Epithelial cell of esophagus (primary cell): ENCODE data around the gene SCAMP1.

ENCODE experiments used
- DNase-seq: peaks from one replicate; pipeline ENCODE4 v3.0.0; 2010; ENCODE audit warnings: low read depth
- H3K4me3 ChIP-seq: 2 replicates; pipeline ENCODE4 v1.5.1; 2011; ENCODE audit warnings: mild to moderate bottlenecking, low read length, control low read depth
- TF ChIP-seq, protein P1 (sequence below): IDR thresholded peaks from 2 replicates; pipeline ENCODE4 v1.5.1; 2011; ENCODE audit warnings: low read depth, mild to moderate bottlenecking, low read length, control low read depth, inconsistent platforms; ENCODE audit not compliant: insufficient read depth; ENCODE audit errors: missing control alignments

Gene SCAMP1

DNA sequence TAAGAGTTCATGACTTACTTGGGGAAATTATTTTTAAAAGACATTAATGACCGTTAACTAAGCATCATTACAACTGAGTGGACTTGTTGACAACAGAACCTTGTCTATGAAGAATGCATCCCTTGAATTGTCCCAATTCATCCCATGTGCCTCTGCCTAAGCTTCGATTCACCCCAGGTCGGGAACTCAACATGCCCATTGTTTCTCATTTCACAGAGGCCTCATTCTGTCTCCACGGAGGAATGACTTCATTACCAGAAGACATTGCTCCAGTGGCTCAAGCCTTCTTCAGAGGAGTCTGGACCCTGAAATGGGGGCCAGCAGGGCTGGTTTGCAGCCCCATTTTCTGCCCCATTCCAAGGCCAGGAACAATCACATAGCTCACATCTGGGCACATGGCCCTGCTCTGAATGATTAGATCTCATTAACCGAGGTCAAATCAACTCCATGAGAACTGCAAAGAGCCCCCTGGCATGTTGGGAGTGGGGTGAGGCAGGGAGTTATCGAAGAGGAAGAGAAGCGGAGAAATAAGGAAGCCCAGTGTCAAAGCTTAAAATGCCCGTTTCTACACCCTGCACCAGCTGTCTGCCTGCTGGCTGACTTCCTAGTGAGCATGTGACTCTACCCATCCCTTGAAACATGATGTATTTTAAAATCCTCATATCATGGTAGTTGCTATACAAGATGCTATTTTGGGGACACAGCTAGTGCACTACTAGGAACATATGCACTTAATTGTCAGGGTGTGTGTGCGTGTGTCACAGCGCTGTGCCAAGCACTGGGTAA, 150.9 kb downstream of the SCAMP1 start:
- H3K4me3 ChIP-seq = no peak overlapping the region
- DNase-seq = no peak
- TF ChIP-seq, protein P1, sequence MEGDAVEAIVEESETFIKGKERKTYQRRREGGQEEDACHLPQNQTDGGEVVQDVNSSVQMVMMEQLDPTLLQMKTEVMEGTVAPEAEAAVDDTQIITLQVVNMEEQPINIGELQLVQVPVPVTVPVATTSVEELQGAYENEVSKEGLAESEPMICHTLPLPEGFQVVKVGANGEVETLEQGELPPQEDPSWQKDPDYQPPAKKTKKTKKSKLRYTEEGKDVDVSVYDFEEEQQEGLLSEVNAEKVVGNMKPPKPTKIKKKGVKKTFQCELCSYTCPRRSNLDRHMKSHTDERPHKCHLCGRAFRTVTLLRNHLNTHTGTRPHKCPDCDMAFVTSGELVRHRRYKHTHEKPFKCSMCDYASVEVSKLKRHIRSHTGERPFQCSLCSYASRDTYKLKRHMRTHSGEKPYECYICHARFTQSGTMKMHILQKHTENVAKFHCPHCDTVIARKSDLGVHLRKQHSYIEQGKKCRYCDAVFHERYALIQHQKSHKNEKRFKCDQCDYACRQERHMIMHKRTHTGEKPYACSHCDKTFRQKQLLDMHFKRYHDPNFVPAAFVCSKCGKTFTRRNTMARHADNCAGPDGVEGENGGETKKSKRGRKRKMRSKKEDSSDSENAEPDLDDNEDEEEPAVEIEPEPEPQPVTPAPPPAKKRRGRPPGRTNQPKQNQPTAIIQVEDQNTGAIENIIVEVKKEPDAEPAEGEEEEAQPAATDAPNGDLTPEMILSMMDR = no peak

DNA sequence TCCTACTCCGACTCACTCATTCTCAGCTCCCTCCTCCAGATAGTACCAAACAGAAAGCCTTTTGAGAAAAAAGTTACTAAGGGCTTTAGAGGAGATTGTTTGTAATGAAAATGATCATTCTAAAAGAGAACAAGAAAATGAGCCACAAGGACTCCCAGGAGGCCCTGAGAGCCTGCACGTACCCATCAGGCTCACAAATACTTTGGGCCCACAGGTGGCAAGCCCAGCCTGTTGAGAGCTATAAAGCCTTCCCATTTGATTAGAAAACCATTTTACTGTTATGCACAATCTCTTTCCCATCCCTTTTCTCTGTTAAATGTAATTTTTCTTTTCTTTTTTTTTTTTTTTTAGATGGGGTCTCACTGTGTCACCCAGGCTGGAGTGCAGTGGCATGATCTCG, 152.0 kb downstream of the SCAMP1 start:
- no peak for DNase-seq
- TF ChIP-seq, protein P1 = no peak
- no peak overlapping the region for H3K4me3 ChIP-seq

DNA sequence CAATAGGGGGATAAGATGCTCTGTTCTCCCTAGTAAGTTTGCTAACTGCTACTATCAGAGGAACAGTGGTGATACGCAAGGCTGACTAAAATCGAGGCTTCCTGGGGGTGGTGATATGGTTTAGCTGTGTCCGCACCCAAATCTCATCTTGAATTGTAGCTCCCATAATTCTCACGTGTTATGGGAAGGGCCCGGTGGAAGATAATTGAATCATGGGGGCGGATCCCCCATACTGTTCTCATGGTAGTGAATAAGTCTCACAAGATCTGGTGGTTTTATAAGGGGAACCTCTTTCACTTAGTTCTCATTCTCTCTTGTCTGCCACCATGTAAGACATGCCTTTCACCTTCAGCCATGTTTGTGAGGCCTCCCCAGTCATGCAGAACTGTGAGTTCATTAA, 153.0 kb downstream of the SCAMP1 start:
- no peak for DNase-seq
- TF ChIP-seq, protein P1 = no peak
- H3K4me3 ChIP-seq = no peak overlapping the region

DNA sequence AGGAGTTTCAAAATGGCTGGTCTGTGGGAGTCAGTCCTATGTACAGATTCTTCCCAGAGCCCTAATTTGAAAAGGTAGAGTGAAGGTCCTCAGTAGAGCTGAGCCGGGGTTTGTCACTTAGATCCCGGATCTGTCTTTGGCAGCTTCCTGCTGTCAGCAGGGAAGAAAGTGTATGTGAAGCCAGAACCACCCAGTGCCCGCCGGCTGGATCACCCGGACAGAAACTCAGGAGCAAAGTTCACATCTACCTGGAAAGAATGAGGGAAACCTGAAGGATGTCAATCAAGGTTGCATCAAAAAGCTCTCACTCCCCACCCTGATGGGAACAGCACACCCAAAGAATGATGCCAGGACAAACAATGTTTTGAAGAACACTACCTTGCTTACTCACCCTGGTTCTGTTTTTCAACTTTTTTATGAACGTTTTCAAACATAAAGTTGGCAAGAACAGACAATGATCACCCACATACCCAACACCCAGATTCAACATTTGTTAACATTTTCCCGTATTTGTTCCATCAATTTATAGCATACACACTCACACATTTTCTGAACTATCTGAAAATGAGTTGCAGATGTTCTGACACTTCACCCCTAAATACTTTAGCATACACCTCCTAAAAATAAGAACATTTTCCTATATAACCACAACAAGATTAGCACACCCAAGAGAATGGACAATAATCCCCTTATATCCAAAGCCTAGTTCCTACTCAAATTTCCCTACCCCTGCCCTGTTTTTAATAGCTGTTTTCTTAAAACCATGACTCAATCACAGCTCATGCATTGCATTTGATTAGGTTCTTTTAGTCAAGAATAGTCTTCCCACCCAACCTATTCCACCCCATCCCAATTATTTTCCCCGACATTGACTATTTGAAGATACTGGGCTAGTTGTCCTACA, 154.3 kb downstream of the SCAMP1 start:
- TF ChIP-seq, protein P1 = no peak
- peak; percentile 61 for DNase-seq
- H3K4me3 ChIP-seq = no peak overlapping the region

DNA sequence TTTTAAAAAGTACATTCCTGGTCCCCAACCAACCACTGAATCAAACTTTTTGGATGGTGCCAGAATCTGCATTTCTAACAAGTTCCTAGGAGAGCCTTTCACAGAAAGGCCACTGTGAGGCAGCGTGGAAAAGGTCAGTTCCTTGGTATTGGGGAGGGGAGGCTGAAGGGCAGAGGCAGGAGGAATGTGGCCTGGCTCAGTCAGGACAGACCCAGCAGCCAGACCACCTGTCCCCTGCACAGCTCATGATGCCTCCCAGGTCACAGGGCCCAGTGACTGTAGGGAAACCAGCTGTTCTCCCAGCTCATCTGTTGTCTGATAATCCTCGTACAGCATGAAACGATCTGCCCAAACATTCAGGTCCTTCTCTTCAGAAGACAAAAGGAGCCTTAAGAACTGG, 155.3 kb downstream of the SCAMP1 start:
- TF ChIP-seq, protein P1 = no peak
- no peak for DNase-seq
- H3K4me3 ChIP-seq = no peak overlapping the region

DNA sequence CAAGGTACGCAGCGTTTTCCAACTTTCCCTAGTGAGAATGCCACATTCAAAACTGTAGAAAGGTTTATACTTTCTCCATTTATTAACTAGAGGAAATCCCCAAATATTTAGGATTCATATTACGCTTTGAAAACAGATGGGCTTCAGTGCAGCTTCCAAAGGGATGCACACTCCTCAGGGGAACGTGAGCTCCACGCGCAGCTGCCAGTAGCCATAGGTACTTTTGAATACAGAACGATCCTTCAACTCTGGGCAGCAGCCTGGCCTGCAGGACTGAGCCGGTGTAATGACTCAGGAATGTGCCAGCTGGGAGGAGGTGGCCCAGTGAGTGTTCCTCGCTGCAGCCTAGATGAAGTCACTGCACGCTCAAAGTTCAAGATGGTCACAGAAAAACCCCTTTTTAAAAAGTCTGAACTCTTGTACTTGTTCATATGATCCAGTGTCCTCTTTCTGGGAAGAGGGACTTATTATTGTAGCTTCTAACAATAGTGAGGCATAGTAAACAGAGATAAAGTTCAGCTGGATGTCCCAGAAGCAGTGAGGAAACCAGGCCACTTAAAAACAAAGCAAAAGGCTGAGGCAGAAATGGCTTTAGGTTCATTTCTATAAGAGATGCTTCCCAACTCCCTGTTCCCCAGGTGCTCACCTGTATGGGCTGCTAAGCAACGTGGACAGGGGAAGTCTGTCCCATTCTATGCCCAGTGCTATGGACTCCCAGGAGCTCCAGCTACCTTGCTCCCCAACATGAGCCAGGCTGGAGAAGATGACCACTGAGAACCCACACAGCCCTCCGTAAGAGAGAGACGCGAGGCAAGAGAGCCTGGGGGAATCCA, 158.2 kb downstream of the SCAMP1 start:
- H3K4me3 ChIP-seq = no peak overlapping the region
- TF ChIP-seq, protein P1 = no peak
- DNase-seq = peak; percentile 91
